Hindlimb muscle (tissue), 1 donor: ENCODE measurements around the gene ALK. TPM values are rescaled to one million over a fixed set of nuclear protein-coding genes. Genes with fewer than 3 reads are reported as not detected.

ENCODE experiments used
- DNase-seq: peaks from one replicate; pipeline ENCODE4 v3.0.0-alpha.2; 2013
- polyA plus RNA-seq: library from polyadenylated mRNA; unstranded; fragments of 120-200 nt; gene quantifications from one replicate; pipeline ENCODE4 v1.2.1, GENCODE V29; 2013; ENCODE audit not compliant: insufficient read length

ALK gene
- polyA plus RNA-seq, 1 donor, result 0.18 TPM

DNA sequence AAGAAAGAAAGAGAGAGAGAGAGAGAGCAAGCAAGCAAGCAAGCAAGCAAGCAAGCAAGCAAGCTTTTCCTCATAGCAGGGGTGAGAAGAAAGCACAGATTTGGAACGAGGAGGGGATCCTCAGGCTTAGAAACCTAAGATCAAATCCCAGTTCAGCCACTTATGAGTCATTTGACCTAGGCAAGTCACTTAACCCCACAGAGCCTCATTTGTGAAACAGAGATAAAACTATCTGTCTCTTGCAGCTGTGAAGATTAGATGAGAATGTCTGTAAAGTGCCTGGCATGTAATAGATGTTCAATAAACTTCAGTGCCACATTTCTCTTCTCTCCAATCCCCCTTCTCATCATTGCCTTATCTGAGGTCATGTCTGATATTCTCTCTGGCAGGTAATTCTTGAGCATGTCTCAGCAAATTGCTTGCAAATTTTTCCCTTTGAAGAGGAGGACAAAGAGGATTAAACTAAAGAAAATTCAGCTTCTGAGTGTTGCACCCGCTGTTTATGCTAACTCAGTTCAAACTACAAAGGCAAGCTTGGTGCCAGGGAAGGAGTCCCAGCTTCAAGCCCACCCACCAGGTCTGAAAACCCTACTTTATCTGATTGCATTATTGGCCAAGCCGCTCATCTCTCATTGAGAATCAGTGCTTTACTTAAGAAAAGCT, 20.3 kb downstream of the ALK start:
- DNase-seq, result no peak

DNA sequence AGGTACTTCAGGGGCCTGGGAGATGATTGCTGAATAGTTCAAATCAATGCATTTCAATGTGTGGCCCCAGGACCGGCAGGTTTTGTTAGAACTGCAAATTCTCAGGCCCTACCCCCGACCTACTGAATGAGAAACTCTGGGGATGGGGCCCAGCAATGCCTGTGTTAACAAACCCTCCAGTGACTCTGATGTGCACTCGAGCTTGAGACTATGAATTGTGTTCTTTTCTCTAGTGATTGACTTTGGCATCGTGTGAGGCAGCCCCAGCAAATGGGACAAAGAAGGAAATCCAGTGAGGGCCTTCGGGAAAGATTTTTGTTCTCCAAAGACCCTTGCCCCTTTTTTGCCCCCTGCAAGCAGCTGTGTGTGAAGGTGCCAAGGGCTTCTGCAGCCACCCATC, 22.4 kb downstream of the ALK start:
- no peak for DNase-seq

DNA sequence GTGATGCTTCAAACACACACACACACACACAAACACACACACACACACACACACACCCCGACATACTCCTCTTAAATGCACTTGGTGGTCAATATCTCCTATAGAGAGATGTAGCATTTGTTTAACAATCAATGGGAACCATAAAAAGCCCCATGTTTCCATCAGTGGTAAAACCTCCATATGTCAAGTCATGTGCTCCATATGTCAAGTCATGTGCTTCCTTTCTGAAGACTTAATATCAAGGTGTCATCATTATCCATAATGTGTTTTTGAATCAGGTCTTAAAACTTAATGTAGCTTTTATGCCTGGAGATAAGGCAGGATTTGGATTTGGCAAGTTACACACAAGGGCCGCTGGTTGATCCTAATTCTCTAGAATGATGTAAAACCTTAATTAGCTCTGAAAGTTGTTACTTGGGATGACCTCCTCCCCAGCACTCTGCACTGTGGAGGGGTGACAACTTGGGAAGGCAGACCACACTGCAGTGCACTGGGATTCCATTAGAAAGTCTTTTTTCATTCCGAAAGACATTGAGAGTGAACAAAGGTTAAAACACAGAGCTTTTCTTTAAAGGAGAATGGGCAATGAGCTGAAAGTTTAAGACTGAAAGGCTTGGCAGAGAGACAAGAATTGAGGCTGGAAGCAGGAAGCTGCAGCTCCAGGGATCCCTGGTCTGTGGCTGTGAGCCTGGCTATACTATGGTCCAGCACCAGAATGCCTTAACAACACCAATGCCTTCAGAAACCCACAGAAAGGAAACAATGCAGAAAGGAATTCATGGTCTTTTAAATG, 26.4 kb downstream of the ALK start:
- DNase-seq, result no peak

DNA sequence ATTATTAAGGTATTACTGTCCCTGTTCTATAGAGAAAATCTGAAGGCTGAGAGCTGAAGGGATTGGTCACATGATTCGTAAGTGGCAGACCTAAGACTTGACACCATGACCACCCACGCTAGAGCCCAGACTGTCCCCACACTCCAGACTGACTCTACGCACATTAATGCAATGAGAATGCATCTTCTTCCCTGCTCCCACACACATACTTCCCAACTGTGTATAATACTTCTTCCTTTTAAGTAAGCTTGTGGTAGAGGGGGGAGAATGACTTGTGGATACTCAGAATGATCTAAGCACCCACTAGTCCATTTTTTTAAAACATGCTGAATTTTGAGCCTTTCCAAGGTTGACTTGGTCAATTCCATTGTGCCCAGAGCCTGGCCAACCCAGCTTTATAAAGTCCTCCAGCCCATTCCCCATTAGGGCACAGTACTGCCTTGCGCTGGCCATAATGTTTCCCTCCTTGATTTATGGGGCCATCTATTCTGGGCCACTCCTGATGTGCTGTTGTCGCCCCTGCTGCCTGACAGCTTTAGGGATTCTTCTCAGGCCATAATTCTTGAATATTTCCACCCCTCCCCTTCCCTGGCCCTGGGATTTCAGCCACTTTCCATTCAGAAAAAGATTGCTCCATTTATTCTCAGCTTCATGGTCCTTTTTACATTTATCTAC, 28.7 kb downstream of the ALK start:
- DNase-seq, result no peak

DNA sequence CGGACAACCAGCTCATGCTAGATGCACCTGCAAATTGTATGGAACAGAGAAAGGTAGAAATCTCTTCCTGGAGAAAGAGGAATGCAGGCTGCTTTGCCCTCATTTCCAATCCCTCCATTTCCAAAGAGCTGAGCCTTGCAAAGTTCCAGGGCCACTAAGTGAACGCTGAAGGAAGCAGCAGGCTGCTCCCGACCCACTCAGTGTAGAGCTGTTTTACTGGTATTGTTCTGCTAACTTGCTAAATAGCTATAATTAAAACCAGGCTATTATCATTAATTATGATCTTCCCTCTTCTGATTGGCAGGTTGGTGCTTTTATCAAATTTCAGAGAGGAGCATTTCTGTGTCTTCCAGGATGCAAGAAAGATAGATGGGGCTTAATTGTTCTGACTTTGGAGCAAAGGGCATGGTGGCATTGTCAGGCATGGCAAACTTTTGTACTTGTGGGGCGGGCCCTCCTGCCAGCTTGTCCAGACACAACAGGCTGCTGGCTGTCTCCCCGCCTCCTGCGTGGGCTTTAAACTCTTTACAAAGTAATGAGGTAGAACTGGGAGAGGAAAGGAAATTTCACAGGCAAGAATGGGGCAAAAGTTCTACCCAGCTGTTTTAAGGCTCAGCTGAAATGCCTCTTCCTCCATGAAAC, 40.2 kb downstream of the ALK start:
- DNase-seq, result no peak

DNA sequence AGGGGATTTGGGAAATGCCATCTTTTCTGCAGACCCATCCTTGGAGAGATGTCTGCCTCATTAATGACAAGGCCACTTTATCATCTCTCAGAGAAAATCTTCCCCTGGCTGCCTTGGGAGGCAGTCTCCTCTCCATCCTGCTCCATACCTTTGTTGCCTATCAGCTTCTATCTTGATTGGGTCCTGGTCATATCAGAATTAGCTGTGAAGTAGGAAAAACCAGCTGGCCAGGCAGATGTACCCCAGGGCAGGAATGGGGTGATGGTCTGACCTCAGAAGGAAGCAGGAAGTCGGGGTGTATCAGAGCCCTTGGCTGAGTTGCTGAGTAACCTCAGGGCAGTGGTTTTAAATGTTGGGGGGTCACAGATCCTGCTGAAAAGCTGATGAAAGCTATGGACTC, 41.3 kb downstream of the ALK start:
- no peak for DNase-seq

DNA sequence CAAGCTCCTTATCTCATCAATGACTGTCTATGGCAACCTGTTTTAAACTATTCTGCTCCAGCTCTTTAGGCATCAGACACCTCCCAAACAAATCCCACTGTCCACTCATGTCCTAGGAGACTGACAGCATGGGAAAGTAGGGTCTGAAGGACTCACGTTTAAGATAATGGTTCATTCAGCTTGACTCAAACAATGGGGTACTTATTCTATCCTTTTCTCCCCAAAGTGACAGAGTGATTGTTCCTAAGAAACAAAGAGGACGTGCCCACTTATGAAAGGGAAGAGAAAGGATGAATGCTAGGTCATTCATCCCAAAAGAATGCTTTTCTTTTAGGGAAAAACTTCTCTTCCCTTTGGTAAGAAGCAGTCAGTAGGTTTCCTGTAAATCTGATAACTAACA, 41.9 kb downstream of the ALK start:
- no peak for DNase-seq

DNA sequence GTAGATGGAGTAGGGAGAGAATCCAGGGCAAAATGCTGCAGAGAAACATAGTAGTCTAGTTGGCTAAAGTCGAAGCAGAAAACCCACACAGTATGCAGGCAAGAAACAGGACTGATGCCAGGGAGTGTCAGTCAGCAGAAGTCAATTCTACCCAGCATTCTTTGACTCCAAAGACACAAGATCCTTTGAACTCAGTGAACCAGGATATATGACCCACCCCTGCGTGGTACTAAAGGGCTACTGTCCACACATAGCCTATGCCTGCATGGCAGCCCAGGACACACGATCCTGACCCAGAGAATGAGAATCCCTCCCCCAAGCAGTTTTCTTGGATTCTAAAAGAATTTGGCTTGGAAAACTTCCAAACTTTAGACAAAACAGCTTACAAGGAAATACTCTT, 42.5 kb downstream of the ALK start:
- DNase-seq, result no peak

DNA sequence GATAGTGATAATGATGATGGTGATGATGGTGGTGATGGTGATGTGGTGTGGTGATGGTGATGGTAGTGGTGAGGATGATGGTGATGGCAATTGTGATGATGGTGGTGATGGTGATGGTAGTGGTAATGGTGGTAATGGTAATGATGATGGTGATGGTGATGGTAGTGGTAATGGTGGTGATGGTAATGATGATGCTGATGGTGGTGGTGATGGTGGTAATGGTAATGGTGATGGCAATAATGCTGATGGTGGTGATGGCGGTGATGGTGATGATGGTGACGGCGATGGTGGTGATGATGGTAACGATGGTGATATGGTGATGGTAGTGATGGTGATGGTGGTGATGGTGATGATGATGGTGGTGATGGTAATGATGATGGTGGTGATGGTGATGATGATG, 45.0 kb downstream of the ALK start:
- no peak for DNase-seq

DNA sequence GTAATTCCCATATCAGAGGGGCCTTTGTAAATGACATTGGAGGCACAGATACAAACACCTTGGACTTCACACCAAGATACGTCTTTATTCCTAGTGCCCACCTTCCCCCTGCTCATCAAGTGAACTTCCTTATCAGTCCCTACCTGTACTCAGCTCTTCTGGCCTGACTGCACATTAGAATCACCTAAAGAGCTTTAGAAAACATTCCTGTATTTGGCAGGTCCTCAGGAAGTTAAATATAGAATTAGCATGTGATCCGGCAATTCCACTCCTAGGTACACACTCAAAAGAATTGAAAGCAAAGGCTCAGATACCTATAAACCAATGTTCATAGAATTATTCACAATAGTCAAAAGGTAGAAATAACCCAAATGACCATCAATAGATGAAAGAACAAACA, 46.6 kb downstream of the ALK start:
- no peak for DNase-seq

DNA sequence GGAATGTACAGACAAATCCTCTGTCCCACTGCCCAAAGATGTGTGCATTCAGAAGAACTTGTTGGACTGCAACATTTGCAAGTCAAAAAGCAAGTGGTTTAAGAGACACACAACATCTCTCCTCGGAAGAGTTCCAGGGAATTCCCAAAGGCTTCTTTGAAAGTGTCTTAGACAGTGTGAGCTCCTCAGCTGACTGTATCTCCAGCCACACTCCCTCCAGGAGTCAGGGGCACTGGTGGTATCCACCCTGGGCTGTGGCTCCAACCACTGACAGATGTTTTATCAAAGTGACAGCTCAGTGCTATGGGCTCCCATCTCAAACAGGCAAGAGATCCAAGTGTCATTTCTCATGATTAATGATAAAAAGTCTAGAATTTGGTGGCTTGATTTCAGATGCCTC, 48.5 kb downstream of the ALK start:
- DNase-seq, result no peak

DNA sequence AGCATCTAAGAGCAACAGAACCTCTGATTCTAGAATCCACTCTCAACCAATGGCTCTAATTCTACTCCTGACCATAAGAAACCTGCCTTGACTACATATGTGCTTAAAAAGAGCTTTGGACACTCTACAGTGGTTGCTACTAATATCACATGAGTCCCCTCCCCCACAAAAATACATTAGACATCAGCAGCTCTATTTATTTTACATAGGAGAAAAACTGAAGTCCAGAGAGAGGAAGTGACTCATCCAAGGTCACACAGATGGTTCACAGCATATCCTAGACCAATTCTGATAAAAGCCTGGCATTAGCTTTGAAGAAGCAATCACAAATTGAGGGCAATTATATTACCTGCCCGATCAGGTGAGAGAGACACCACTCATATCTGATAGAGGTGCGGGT, 49.8 kb downstream of the ALK start:
- no peak for DNase-seq

DNA sequence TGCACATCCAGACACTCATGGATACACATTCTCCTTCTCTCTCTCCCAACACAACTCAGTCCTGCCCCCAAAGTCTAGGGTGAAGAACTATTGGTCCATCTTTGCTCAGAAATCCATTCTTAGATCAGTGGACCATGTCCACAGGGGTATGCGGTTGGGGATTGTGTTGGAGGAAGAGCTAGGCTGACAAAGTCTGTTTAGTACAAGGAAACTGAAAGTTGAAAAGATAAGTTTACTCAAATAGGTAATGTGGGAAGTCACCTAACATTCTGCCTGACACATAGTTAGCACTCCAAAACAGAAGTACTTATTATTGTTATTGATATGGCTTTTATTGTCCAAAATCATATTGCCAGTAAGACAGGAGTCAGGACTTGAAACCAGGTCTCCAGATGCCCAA, 55.9 kb downstream of the ALK start:
- no peak for DNase-seq

DNA sequence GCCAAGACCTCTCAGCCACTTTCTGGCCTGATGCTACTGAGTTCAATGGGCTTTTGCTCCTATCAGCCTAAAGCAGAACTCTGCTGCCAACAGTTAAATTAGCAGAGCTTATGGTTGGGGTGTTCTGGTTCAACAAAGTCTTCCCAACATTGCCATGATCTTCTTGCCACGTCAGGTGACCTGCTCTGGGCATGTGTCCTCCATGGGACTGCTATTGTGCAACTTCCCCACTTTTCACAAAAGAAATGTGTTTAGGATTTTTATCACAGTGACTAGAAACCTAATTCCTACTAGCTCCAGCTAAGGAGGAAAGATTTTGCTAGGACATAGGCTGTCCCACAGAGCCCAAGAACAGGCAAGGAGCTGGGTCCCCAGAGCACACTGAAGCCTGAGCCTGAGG, 56.4 kb downstream of the ALK start:
- DNase-seq, result no peak

DNA sequence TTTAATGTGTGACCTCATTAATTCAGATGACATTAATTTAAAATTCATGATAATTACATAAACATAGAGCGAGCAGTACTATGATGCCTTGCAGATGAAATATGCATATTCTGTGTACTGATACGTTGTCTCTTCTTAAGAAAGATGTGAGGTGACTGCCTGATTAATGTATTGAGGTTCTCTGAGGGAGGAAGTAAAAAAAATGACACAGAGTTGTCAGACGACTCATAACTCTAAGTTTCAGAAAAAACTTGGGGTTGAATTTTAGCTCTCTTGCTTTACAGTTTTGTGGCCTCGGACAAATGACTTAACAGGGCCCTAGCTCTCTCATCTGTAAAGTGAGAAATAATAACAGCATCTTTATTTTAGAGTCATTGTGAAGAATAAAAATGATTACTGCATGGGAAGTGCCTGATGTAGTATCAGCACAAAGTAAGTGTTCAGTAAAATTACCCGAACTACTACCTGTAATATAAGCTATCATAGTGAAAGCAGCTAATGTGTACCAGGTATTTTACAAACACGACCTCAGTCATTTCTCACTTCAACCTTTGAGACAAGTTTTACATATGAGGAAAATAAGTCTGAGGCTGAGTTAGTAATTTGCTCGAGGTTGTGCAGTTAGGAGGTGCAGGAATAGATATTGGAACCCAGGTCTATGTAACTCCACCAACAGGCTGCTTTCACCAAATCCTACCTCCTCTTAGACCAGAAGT, 65.3 kb downstream of the ALK start:
- no peak for DNase-seq

DNA sequence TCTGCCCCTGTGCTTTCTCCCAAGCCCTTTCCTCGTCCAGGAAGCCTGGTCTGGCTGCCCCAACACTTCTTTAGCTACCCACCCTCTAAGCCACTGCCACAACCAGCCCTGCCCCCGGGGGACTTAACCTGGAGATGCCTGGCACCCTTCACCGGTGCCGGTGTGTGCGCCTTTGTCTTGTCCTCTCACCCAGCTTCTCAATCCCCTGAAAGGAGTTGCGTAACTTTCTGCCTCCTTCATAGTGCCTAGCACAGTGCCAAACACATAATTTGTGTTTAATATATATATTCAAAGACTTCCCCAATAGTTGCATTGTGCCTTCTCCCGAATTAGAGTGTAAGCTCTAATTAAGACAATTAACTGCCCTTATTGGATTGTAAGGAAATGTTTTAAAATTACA, 70.6 kb downstream of the ALK start:
- no peak for DNase-seq

DNA sequence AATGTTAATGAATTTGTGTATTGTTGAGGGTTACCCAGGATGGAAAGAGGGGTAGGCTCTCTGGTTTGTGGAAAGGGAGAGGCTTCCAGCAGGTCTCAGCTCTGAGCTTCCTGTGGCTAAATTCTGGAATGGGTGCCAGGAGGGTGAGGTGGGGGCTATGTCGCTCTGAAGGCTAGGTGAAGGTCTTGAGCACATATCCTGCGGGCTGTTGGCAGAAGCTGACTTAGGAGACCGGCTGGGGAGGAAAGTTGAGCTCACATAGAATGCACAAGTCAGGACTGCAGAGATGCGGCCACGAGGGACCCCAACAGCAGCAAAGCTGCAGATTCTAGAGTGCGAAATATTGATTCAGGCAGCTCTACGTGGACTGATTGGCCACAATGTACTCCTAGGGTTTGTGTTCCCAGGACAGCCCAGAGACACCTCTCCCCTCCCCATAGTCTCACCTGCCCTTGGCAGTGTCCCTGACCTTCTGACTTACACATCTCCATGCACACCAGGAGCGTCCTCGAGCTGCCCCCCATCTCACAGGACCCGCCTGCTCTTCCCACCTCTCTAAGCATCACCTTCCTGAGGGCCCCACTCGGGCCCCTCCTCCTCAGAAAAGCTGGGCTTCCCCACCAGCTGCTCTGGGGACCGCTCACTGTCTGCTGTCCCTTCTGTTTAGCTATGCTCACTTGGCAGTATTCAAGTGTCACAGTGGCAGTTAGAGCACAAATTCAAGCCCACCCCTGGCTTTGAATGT, 72.6 kb downstream of the ALK start:
- no peak for DNase-seq

DNA sequence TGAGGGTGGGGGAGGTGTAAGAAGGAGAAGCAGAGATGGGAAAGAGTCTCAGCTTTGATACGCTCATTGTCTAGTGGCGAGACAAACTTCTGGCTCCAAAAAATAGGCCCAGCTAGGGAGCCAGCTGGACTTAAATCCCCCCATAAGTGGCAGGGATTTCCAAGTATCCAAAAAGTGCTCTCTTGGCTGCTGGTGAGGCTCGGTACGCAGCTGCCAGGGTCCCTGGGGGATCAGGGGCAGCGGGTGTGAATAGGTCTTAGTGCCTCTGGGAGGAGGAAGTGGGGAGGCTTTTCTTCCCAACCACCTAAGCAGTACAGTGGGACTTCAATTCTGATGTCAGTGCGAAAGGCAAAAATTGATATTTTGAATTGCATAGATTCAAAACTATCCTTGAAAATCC, 73.5 kb downstream of the ALK start:
- DNase-seq, result peak; percentile 7

DNA sequence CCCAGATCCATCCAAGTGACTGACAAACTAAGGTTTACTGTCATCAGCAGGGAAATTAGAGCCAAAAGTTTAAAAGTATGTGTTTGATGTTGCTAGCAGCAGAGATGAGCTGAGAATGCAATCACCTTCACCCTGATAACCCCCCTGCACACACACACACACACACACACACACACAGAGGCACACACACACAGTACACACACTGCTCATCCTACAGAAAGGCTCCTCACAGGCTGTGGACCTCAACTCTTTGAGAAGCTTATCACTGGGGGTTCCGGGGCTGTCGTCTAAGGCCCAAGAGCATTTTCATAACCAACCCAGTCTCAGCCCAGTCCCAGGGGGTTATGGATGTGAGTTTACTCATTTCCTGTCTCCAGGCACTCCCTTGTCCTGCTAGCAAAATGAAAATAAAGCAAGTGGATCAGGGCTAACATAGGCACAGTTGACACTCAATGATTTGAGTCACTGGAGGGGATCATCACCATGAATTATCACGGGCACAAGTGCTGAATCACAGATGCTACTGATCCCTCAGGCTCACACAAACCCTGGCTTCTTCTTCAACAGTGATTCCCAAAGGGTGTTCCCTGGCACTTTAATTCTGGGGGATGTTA, 76.6 kb downstream of the ALK start:
- no peak for DNase-seq

DNA sequence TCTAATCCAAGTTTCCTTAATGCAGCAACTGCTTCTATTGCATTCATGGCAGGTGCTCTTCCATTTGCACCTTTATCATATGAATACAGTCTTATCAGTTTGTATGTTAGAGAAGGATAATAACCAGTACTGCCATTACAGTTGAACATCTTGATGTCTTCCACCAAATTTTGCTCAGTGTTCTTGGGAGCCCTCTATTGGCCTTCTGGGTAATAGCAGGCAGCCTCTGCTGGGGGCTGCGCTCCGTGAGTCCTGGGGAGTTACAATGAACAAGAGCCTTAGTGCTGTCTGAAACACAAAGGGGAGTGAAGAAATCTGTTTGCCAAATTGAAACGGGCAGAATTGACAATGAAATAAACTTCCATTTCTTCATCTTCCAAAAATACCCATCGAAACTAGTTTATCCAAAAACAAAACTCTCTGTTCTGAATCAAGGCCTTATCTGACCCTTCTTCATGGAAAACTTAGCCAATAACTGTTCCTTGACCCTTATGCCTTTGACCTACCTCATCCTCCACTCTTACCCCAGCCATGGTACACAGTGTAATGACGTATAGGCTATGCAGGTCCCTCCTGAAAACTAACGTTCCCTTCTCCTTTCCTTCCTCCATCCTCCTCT, 79.9 kb downstream of the ALK start:
- peak; percentile 11 for DNase-seq

DNA sequence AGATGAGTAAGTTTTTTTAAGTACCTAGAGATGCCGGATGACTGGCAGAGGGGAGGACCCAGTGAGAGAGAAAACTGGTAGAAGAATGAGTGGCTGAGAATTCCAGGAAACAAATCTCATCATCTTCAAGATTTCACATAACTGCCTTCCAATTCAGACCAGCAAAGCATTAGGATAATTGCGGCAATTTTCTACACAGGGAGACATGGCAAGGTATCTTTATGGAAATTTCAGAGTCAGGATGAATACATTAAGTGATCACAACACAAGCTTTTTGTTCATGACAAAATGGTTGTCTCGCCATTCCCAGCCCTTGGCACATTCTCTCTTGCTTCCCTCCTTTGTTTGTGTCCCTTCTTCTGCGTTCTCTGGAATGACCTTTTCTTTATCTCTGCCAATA, 82.1 kb downstream of the ALK start:
- DNase-seq, result no peak
